ENCODE data around the gene TTLL6.

DNA sequence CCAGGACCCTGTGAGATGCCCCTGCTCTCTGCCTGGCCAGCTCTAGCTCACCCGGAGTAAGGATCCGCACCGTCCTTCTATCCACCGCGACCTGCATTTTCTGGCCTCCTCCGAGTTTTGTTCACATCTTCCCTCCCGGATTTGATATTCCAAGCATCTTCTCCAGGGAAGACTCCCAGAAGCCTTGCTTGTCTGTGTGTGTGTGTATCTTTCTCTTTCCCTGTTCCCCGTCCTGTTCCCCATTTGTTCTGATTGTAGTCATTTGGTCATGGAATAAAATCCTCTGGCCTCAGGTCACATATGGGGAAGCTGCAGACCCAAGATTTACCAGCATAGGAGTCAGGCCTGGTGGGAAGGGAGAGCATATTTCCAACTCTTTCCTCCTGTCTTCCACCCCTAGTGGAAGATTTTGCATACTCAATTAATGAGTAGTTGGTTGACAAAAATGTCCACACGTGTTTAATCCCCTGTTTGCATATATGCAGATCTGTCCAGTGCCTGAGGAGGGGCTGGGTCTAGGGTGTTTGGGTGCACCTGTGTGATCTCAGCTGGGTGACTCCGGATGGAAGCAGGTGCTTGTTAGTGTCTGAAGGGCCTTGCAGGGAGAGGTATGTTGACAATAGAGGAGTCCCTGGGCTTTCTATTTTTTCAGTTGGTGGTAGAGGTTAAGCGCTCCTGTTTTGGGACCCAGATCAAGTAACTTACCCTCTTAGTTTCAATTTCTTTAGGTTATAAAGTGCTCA is 96.6 kb downstream of the TTLL6 start:
- TF ChIP-seq CTCF (IDR thresholded peaks at IDR 0.05; ENCODE audit: low read depth, low read length, missing input control) = no peak
- TF ChIP-seq RAD21 (IDR thresholded peaks at IDR 0.05) = no peak
- no peak for TF ChIP-seq GABPA (IDR thresholded peaks at IDR 0.05 in 1 of 2, conservative IDR thresholded peaks at IDR 0.05 in 1 of 2)
- TF ChIP-seq TAF1 (conservative IDR thresholded peaks at IDR 0.05) = no peak
- TF ChIP-seq, protein P1, sequence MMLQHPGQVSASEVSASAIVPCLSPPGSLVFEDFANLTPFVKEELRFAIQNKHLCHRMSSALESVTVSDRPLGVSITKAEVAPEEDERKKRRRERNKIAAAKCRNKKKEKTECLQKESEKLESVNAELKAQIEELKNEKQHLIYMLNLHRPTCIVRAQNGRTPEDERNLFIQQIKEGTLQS (IDR thresholded peaks at IDR 0.05) = no peak
